ENCODE results near the gene RXFP3.
"Not testable (repeated sequence)": the region's sequence is repeated elsewhere in the genome, so short reads cannot be mapped to it uniquely, and the experiment has no call there.

RXFP3 gene

DNA sequence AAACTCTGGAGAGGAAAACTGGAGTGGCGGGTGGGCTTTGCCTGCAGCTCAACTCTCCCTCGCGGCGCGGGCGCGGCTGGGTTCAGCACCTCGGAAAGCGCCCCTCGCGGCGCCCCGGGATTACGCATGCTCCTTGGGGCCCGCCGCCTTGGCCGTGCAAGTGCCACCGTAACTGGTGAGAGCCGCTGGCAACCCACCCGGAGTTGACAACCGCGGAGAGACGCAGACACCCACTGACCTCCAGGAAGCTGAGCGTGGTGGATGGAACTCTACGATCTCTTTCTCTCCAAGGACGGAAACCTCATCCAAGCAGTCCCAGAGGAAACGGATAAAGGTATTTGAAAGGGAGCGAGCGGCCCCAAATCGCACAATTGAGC, 194 bp upstream of the RXFP3 start:
- no peak for DNase-seq (ENCODE audit: low spot score)

DNA sequence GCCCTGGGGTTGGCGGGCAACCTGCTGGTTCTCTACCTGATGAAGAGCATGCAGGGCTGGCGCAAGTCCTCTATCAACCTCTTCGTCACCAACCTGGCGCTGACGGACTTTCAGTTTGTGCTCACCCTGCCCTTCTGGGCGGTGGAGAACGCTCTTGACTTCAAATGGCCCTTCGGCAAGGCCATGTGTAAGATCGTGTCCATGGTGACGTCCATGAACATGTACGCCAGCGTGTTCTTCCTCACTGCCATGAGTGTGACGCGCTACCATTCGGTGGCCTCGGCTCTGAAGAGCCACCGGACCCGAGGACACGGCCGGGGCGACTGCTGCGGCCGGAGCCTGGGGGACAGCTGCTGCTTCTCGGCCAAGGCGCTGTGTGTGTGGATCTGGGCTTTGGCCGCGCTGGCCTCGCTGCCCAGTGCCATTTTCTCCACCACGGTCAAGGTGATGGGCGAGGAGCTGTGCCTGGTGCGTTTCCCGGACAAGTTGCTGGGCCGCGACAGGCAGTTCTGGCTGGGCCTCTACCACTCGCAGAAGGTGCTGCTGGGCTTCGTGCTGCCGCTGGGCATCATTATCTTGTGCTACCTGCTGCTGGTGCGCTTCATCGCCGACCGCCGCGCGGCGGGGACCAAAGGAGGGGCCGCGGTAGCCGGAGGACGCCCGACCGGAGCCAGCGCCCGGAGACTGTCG, 976 bp downstream of the RXFP3 start:
- DNase-seq (ENCODE audit: low spot score), result no peak

DNA sequence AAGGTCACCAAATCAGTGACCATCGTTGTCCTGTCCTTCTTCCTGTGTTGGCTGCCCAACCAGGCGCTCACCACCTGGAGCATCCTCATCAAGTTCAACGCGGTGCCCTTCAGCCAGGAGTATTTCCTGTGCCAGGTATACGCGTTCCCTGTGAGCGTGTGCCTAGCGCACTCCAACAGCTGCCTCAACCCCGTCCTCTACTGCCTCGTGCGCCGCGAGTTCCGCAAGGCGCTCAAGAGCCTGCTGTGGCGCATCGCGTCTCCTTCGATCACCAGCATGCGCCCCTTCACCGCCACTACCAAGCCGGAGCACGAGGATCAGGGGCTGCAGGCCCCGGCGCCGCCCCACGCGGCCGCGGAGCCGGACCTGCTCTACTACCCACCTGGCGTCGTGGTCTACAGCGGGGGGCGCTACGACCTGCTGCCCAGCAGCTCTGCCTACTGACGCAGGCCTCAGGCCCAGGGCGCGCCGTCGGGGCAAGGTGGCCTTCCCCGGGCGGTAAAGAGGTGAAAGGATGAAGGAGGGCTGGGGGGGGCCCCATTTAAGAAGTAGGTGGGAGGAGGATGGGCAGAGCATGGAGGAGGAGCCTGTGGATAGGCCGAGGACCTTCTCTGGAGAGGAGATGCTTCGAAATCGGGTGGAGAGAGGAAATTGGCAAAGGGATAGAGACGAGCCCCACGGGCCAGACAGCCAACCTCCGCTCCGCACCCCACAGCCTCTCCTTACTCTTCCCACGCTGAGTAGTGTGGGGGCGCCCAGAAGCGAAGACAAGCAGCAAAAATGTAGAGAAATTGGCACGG, 1.7 kb downstream of the RXFP3 start:
- DNase-seq (ENCODE audit: low spot score), result no peak

DNA sequence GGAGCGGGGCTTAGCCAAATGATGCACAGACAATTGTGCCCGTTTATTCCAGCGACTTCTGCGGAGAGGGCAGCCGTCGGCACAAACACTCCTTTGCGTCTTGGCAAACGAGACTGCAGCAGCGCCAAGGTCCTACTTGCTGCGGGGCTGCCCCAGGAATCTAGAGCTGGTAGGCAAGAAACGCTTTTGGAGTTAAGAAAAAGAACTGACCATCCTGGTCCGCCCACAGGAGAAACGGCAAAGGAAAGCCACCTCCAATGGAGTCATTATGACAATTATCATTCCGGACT, 2.3 kb downstream of the RXFP3 start:
- no peak for DNase-seq (ENCODE audit: low spot score)

DNA sequence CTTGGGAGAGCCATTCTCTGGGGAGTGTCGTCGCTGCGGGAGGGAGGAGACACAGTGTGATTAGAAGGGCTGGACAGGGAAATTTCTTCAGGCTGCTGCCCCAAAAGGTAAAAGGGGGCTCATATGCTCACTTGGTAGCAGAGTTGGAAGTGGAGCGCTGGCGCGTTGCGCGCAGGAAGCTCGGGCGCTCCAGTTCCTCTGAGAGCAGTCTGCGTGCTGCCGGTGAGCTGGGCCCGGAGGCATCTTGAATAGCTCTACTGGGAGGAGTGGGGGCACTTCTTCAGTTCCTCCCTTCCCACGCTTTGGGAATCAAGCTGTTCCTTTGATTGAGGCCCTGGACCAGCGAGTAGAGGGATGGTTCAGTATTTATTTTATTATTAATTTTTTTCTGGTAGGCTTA, 2.7 kb downstream of the RXFP3 start:
- no peak for DNase-seq (ENCODE audit: low spot score)

DNA sequence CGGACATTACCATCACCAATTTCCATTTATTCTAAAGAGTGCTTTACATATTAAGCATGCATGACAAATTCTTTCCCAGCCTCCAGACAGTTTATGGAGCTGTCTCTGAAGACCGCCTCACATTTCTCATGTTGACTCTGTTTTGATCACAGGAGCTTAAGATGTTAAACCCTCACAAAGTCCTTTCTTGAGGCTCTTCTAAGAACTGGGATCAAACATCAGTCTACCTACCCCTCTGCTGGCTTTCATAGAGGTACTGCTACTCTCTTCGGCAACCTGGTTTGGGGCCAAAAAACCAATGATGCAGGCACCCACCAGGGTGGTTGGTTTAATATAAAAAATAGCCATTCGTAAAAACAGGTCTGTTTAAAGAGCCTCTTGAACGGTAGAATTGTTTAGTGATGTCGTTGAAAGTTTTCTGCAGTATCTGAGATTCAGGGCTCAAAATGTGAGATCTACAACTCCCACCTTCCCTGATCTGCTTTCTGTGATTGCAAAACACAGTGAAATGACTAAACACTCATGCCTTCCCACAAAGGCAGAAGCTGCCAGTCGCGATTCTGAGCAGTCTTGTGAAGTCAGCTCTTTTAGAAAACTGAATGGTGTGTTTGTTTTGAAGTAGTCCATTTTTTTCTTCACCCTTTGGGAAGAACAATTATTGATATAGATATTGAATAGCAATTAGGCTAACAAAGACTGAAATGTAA, 3.5 kb downstream of the RXFP3 start:
- no peak for DNase-seq (ENCODE audit: low spot score)

- DNase-seq (ENCODE audit: low spot score), result peak; percentile 31
Measured at GRCh38 chr5:33941090-33941489, 4.9 kb downstream of the RXFP3 start.

DNA sequence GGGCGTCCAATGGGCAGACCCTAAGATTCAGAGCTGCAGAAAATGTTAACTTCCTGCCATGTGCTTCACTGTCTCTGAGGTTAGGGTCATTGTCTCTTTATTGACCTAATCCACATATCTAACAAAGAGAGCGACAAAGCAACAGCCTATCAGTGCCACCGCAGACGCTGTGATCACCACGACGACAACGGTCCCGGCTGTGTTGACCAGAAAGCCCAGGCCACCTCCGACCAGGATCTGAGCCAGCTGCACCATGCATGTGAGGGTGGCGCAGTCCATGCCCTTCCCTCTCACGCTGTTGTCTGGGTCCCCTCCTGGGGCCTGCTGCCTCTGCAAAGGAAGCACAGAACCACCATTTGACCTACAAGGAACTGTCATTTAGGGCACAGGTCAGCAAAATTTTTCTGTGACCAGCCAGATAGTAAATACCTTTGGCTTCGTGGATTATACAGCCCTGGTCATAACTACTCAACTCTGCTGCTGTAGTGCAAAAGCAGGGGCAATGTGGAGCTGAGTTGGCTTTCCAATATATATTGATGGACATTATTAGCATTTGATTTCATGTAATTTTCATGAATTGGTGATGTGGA, 8.5 kb downstream of the RXFP3 start:
- no peak for DNase-seq (ENCODE audit: low spot score)

GRCh38 chr5:33952175-33952574, 16.0 kb downstream of the RXFP3 start:
- not testable (repeated sequence) for DNase-seq (ENCODE audit: low spot score)

GRCh38 chr5:33957577-33958150, 21.5 kb downstream of the RXFP3 start:
- DNase-seq (ENCODE audit: low spot score), result no peak

DNA sequence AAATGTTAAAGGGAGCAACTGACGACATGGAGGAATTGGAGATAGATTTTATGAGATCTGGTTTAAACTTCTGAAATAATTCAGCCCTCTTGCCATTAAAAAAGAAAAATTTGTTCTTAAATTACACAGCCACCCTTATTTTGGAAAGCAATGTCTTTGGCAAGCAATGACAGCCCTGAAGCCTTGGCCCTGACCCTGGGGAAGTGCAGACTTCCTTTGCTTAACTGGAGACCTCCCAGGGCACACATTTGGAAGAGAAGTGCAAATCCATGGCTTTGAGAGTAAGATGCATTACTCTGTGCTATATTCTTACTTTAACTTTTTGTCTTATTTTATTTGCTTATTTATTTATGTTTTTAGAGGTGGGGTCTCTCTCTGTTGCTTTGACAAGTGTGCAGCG, 22.0 kb downstream of the RXFP3 start:
- DNase-seq (ENCODE audit: low spot score), result no peak

- no peak for DNase-seq (ENCODE audit: low spot score)
Measured at GRCh38 chr5:33964132-33964700, 28.0 kb downstream of the RXFP3 start.

GRCh38 chr5:33966805-33967204, 30.6 kb downstream of the RXFP3 start:
- no peak for DNase-seq (ENCODE audit: low spot score)

DNA sequence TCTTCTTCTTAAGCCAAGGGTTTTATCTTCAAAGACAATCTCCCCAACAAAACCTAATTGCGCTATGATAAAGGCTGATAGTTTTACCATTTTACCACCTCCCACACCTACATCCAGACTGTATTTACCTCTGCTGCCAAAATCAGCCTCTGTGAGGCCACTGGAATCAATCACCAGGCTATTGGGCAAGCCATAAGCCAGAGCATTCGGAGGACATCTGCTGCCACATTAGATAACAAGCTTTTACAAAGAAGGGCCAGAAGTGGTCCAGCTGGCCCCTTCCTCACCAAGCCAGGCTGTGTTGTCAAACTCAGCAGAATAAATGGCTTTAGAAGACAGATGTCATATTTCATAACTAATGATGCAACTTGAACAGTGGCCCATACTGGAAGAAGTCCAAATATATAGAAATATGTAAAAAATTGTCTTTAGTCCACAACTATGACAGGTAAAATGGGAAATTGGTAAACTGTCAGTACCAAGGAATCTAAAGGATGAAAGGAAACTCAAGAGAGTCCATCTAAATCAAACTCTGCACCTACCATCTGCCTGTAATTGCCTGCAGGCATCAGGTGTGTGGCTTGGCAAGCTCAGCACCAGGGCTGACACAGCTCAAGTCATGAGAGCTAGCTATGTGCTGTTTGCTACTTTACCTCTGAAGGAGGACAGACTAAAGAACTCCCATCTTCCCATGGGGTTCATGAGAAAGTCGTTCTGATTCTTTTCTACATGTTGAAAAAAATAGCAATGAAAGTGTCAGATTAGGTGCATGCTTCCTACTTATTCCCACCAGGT, 32.2 kb downstream of the RXFP3 start:
- no peak for DNase-seq (ENCODE audit: low spot score)

- peak; percentile 49 for DNase-seq (ENCODE audit: low spot score)
Measured at GRCh38 chr5:33969572-33970452, 33.6 kb downstream of the RXFP3 start.

DNA sequence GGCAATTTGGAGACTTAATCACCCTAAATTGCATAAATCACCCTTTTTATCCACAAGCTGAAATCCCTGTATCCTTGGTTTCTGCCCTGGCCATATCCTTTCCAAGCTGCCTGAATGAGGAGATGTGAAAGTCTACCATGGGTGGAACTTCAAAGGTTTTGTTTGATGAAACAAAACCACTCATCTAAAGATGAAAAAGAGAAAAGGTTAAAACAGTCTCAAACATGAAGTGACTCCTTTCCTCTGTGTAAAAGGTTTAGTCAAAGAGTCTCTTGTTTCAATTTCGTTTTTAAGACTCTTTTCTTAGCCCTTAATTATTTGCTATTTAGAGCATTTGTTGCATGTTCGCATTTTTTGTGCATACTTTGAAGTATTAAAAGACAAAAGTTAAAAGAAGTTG, 37.1 kb downstream of the RXFP3 start:
- DNase-seq (ENCODE audit: low spot score), result no peak

DNA sequence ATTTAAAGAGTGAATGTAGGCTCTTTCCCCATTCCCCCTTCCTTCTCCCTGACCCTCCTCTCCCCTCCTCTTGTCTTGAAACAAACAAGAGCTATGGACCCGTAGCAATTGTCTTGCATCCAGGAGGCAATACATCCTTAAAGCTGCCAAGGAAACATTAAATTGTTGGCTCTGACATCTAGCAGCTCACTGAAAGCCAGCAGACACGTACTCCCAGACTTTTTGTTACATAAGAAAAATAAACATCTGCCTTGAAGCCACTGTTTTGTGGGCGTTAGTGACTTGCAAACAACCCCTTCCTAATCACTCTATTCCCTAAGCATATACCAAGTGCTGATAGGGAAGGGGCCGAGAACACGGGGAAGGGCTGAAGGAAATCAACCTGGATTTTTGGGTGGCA, 39.7 kb downstream of the RXFP3 start:
- no peak for DNase-seq (ENCODE audit: low spot score)

DNA sequence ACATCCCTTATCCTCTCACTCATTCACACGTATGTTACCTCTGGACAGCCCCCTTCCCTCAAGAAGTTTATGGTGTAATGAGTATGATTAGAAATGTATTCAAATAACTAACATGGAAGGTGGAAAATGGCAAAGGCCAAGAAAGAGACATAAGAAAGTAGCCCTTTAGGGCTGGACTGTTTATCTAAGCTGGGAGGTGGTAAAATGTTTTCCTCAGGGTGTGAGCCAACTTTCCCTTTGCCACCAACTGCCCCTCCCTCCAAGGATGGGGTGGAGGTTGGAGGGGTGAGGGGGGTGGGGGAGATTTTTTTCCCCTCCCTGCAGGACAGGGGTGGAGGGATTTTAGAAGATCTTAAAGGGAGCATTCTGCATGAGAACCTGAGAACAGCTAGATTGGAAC, 40.1 kb downstream of the RXFP3 start:
- no peak for DNase-seq (ENCODE audit: low spot score)

- DNase-seq (ENCODE audit: low spot score), result no peak
Measured at GRCh38 chr5:33978306-33978705, 42.1 kb downstream of the RXFP3 start.

DNA sequence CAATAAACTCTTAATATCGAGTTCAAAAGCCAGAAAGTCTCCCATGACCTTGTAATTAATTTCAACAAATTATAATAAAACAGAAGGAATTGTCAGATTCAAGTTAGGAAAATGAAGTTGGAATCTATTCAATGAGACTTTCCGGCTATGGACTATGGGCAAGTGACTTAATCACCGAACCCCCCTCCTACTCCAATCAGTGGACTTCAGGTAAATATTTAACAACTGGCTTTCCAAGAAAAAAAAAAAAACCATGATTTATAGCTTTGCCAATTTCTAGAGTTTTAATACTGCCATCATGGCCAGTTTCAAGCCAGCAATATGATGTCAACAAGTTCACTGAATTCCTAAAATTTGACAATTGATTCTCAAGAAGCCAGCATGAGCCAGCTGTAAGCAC, 43.8 kb downstream of the RXFP3 start:
- no peak for DNase-seq (ENCODE audit: low spot score)

Measured in SW480 (cell line).